ENCODE data around the gene AIDA.

- TF ChIP-seq, protein P1, sequence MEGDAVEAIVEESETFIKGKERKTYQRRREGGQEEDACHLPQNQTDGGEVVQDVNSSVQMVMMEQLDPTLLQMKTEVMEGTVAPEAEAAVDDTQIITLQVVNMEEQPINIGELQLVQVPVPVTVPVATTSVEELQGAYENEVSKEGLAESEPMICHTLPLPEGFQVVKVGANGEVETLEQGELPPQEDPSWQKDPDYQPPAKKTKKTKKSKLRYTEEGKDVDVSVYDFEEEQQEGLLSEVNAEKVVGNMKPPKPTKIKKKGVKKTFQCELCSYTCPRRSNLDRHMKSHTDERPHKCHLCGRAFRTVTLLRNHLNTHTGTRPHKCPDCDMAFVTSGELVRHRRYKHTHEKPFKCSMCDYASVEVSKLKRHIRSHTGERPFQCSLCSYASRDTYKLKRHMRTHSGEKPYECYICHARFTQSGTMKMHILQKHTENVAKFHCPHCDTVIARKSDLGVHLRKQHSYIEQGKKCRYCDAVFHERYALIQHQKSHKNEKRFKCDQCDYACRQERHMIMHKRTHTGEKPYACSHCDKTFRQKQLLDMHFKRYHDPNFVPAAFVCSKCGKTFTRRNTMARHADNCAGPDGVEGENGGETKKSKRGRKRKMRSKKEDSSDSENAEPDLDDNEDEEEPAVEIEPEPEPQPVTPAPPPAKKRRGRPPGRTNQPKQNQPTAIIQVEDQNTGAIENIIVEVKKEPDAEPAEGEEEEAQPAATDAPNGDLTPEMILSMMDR (IDR thresholded peaks at IDR 0.05): no peak
- no peak for TF ChIP-seq POLR2A (IDR thresholded peaks at IDR 0.05)
- no peak for TF ChIP-seq POLR2AphosphoS5 (IDR thresholded peaks at IDR 0.05)
Observed at GRCh38 chr1:222642468-222642867, 69.8 kb downstream of the AIDA start.
